Effector memory CD4-positive, alpha-beta T cell (primary cell): ENCODE measurements around the gene SDHB.

Experiments used
- DNase-seq, 3 donors: peaks; one replicate each; pipeline ENCODE4 v3.0.0-alpha.2; 2020
- H3K27ac ChIP-seq: 2 replicates; pipeline ENCODE4 v1.7.0; 2013; ENCODE audit warnings: mild to moderate bottlenecking, low read length, moderate library complexity; ENCODE audit not compliant: insufficient read depth, poor library complexity, severe bottlenecking
- H3K27me3 ChIP-seq: replicated peaks from 2 replicates; pipeline ENCODE4 v1.7.0; 2013; ENCODE audit warnings: mild to moderate bottlenecking, low read length; ENCODE audit not compliant: insufficient read depth, control insufficient read depth, poor library complexity, severe bottlenecking
- H3K36me3 ChIP-seq: 2 replicates; pipeline ENCODE4 v1.7.0; 2013; ENCODE audit warnings: mild to moderate bottlenecking, low read length, moderate library complexity; ENCODE audit not compliant: control insufficient read depth, insufficient read depth
- H3K4me1 ChIP-seq: 2 replicates; pipeline ENCODE4 v1.7.0; 2013; ENCODE audit warnings: low read length, mild to moderate bottlenecking; ENCODE audit not compliant: control insufficient read depth, insufficient read depth, poor library complexity, severe bottlenecking
- H3K4me3 ChIP-seq: 2 replicates; pipeline ENCODE4 v1.7.0; 2013; ENCODE audit warnings: low read length, low read depth, mild to moderate bottlenecking; ENCODE audit not compliant: insufficient read depth, poor library complexity, severe bottlenecking
- H3K9me3 ChIP-seq: 2 replicates; pipeline ENCODE4 v1.7.0; 2013; ENCODE audit warnings: mild to moderate bottlenecking, low read length, moderate library complexity; ENCODE audit not compliant: control insufficient read depth

SDHB gene

GRCh38 chr1:17078991-17079868 is 25.4 kb upstream of the SDHB start:
- Histone ChIP-seq H3K36me3 (no peaks in the 10 kb centered on the region), H3K4me3 (no peak overlapping the region), H3K27ac (no peak overlapping the region), H3K4me1 (no peaks in the 10 kb centered on the region), H3K27me3 (no peaks in the 10 kb centered on the region), H3K9me3 (no peaks in the 10 kb centered on the region)
- no peak for DNase-seq

- no peaks in the 10 kb centered on the region for H3K36me3 ChIP-seq
- H3K4me3 ChIP-seq: no peak overlapping the region
- no peaks in the 10 kb centered on the region for H3K9me3 ChIP-seq
- H3K4me1 ChIP-seq: no peaks in the 10 kb centered on the region
- DNase-seq: no peak
- H3K27me3 ChIP-seq: no peaks in the 10 kb centered on the region
- no peak overlapping the region for H3K27ac ChIP-seq
Observed at GRCh38 chr1:17075470-17076255, 21.8 kb upstream of the SDHB start.

- H3K9me3 ChIP-seq: no peaks in the 10 kb centered on the region
- no peaks in the 10 kb centered on the region for H3K36me3 ChIP-seq
- H3K4me1 ChIP-seq: no peaks in the 10 kb centered on the region
- DNase-seq: no peak
- no peak overlapping the region for H3K27ac ChIP-seq
- H3K27me3 ChIP-seq: no peaks in the 10 kb centered on the region
- H3K4me3 ChIP-seq: no peak overlapping the region
Observed at GRCh38 chr1:17071794-17072193, 18.0 kb upstream of the SDHB start.

GRCh38 chr1:17070163-17070525 is 16.3 kb upstream of the SDHB start:
- Histone ChIP-seq H3K4me1 (no peaks in the 10 kb centered on the region), H3K36me3 (no peaks in the 10 kb centered on the region), H3K27me3 (no peaks in the 10 kb centered on the region), H3K4me3 (no peak overlapping the region), H3K9me3 (no peaks in the 10 kb centered on the region), H3K27ac (no peak overlapping the region)
- DNase-seq: no peak

GRCh38 chr1:17069452-17070162 is 15.8 kb upstream of the SDHB start:
- no peak for DNase-seq
- Histone ChIP-seq H3K36me3 (no peaks in the 10 kb centered on the region), H3K27me3 (no peaks in the 10 kb centered on the region), H3K4me1 (no peaks in the 10 kb centered on the region), H3K9me3 (no peaks in the 10 kb centered on the region), H3K27ac (no peak overlapping the region), H3K4me3 (no peak overlapping the region)

- Histone ChIP-seq H3K4me1 (no peaks in the 10 kb centered on the region), H3K36me3 (no peaks in the 10 kb centered on the region), H3K27ac (no peak overlapping the region), H3K27me3 (no peaks in the 10 kb centered on the region), H3K4me3 (no peak overlapping the region), H3K9me3 (no peaks in the 10 kb centered on the region)
- DNase-seq: no peak
Observed at GRCh38 chr1:17068789-17069188, 15.0 kb upstream of the SDHB start.

GRCh38 chr1:17067465-17068240 is 13.8 kb upstream of the SDHB start:
- no peaks in the 10 kb centered on the region for H3K9me3 ChIP-seq
- H3K27me3 ChIP-seq: no peaks in the 10 kb centered on the region
- no peak overlapping the region for H3K27ac ChIP-seq
- no peaks in the 10 kb centered on the region for H3K36me3 ChIP-seq
- no peak overlapping the region for H3K4me3 ChIP-seq
- H3K4me1 ChIP-seq: no peaks in the 10 kb centered on the region
- DNase-seq: no peak

GRCh38 chr1:17067069-17067426 is 13.2 kb upstream of the SDHB start:
- H3K36me3 ChIP-seq: no peaks in the 10 kb centered on the region
- H3K27ac ChIP-seq: no peak overlapping the region
- DNase-seq: no peak
- no peaks in the 10 kb centered on the region for H3K9me3 ChIP-seq
- no peak overlapping the region for H3K4me3 ChIP-seq
- no peaks in the 10 kb centered on the region for H3K27me3 ChIP-seq
- no peaks in the 10 kb centered on the region for H3K4me1 ChIP-seq

- no peaks in the 10 kb centered on the region for H3K4me1 ChIP-seq
- no peak for DNase-seq
- no peaks in the 10 kb centered on the region for H3K27me3 ChIP-seq
- H3K27ac ChIP-seq: no peak overlapping the region
- no peaks in the 10 kb centered on the region for H3K9me3 ChIP-seq
- H3K4me3 ChIP-seq: no peak overlapping the region
- no peaks in the 10 kb centered on the region for H3K36me3 ChIP-seq
Observed at GRCh38 chr1:17066361-17067068, 12.7 kb upstream of the SDHB start.
